ENCODE measurements around the gene FICD.

The FICD gene

DNA sequence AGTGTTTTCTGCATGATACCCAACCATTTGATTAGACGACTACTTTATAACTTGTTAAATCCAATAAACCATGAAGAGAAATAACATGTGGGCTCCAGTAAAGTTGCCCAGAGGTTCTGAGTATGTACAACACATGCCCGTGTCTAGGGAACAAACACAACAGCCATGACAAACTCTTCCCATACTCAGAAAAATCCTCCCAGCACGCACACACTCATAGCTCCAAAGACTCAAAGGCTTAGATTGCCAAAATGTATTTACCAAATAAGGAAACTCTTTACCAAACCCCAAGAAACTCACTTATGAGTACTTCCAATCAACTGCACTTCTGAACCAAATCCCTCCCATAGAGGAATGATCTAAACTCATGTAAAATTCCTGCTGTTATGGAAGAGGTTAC, 28.6 kb downstream of the FICD start:
- H3K4me2 ChIP-seq: no peak overlapping the region
- H3K27me3 ChIP-seq (ENCODE audit: insufficient read depth, low read depth): no peaks in the 10 kb centered on the region
- H2AFZ ChIP-seq (ENCODE audit: low read depth): no peak overlapping the region
- no peak overlapping the region; the same call in 1 of the 2 replicates for H3K27ac ChIP-seq
- H4K20me1 ChIP-seq (ENCODE audit: insufficient read depth): no peaks in the 10 kb centered on the region
- H3K9ac ChIP-seq: no peak overlapping the region
- peaks cover 40% of the 10 kb centered on the region for H3K4me1 ChIP-seq (ENCODE audit: low read depth, poor library complexity, severe bottlenecking)
- no peak overlapping the region for H3K4me3 ChIP-seq (IDR thresholded peaks at IDR 0.05; ENCODE audit: insufficient read depth, low read depth, low read length)
- H3K79me2 ChIP-seq (ENCODE audit: insufficient read depth, low read depth): peaks cover 31% of the 10 kb centered on the region; the same call in 1 of the 2 replicates
- no peaks in the 10 kb centered on the region; the same call in 1 of the 2 replicates for H3K36me3 ChIP-seq (ENCODE audit: insufficient read depth)
- TF ChIP-seq, protein P1, sequence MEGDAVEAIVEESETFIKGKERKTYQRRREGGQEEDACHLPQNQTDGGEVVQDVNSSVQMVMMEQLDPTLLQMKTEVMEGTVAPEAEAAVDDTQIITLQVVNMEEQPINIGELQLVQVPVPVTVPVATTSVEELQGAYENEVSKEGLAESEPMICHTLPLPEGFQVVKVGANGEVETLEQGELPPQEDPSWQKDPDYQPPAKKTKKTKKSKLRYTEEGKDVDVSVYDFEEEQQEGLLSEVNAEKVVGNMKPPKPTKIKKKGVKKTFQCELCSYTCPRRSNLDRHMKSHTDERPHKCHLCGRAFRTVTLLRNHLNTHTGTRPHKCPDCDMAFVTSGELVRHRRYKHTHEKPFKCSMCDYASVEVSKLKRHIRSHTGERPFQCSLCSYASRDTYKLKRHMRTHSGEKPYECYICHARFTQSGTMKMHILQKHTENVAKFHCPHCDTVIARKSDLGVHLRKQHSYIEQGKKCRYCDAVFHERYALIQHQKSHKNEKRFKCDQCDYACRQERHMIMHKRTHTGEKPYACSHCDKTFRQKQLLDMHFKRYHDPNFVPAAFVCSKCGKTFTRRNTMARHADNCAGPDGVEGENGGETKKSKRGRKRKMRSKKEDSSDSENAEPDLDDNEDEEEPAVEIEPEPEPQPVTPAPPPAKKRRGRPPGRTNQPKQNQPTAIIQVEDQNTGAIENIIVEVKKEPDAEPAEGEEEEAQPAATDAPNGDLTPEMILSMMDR (conservative IDR thresholded peaks at IDR 0.05; ENCODE audit: low read depth, low read length): no peak

DNA sequence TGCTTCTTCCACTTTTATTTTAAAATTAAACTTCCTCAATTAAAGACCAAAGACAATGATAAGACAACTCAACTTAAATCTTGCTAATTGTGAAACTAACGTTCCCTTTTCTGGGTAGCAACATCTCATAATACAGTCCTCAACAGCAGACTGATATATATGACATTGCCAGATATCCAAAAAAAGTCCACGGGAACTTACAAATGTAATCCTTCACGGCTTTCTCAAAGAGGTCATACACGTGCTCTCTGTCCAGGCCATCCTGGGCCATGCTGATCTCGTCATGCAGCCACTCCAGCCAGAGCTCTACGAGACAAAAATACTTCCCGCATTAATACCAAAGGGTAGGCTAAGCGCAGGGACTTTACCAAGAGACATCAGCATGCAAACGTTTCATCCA, 32.6 kb downstream of the FICD start:
- Histone ChIP-seq H3K27ac (no peak overlapping the region), H3K4me2 (no peak overlapping the region), H3K79me2 (ENCODE audit: insufficient read depth, low read depth) (peaks cover 50% of the 10 kb centered on the region), H4K20me1 (ENCODE audit: insufficient read depth) (peaks cover 6% of the 10 kb centered on the region), H3K4me3 (IDR thresholded peaks at IDR 0.05; ENCODE audit: insufficient read depth, low read depth, low read length) (no peak overlapping the region), H3K9ac (no peak overlapping the region), H3K27me3 (ENCODE audit: insufficient read depth, low read depth) (no peaks in the 10 kb centered on the region), H3K36me3 (ENCODE audit: insufficient read depth) (no peaks in the 10 kb centered on the region; the same call in 1 of the 2 replicates), H3K4me1 (ENCODE audit: low read depth, poor library complexity, severe bottlenecking) (peaks cover 44% of the 10 kb centered on the region), H2AFZ (ENCODE audit: low read depth) (no peak overlapping the region)
- TF ChIP-seq, protein P1 (conservative IDR thresholded peaks at IDR 0.05; ENCODE audit: low read depth, low read length): no peak

- no peaks in the 10 kb centered on the region; the same call in 1 of the 2 replicates for H3K36me3 ChIP-seq (ENCODE audit: insufficient read depth)
- no peak overlapping the region for H2AFZ ChIP-seq (ENCODE audit: low read depth)
- peaks cover 7% of the 10 kb centered on the region for H4K20me1 ChIP-seq (ENCODE audit: insufficient read depth)
Observed at GRCh38 chr12:108548954-108549521, 34.0 kb downstream of the FICD start.

DNA sequence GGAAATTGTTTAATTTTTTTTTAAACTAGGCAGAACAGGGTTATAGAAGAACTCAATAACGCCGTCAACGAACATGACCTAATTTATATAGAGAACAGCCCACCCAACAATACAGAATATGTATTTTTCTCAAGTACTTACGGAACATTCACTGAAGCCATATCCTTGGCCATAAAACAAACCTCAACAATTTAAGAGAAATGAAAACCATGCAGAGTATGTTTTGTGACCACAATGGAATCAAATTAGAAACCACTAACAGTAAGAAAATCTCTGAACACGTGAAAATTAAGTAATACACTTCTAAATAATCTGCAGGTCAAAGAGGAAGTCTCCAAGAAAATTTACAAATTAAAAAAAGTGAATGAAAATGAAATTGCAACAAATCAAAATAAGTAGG, 36.5 kb downstream of the FICD start:
- Histone ChIP-seq H4K20me1 (ENCODE audit: insufficient read depth) (peaks cover 7% of the 10 kb centered on the region), H2AFZ (ENCODE audit: low read depth) (no peak overlapping the region), H3K4me3 (IDR thresholded peaks at IDR 0.05; ENCODE audit: insufficient read depth, low read depth, low read length) (no peak overlapping the region), H3K79me2 (ENCODE audit: insufficient read depth, low read depth) (peaks cover 68% of the 10 kb centered on the region), H3K4me1 (ENCODE audit: low read depth, poor library complexity, severe bottlenecking) (peaks cover 31% of the 10 kb centered on the region), H3K27ac (no peak overlapping the region), H3K36me3 (ENCODE audit: insufficient read depth) (no peaks in the 10 kb centered on the region), H3K27me3 (ENCODE audit: insufficient read depth, low read depth) (no peaks in the 10 kb centered on the region), H3K4me2 (no peak overlapping the region), H3K9ac (no peak overlapping the region)
- TF ChIP-seq, protein P1 (conservative IDR thresholded peaks at IDR 0.05; ENCODE audit: low read depth, low read length): no peak

More at GRCh38 chr12:108548954-108549521, 34.0 kb downstream of the FICD start:
- TF ChIP-seq, protein P1 (conservative IDR thresholded peaks at IDR 0.05; ENCODE audit: low read depth, low read length): no peak
- H3K4me1 ChIP-seq (ENCODE audit: low read depth, poor library complexity, severe bottlenecking): peaks cover 32% of the 10 kb centered on the region
- H3K79me2 ChIP-seq (ENCODE audit: insufficient read depth, low read depth): peaks cover 50% of the 10 kb centered on the region
- H3K27ac ChIP-seq: no peak overlapping the region
- H3K4me3 ChIP-seq (IDR thresholded peaks at IDR 0.05; ENCODE audit: insufficient read depth, low read depth, low read length): no peak overlapping the region
- H3K4me2 ChIP-seq: no peak overlapping the region
- no peak overlapping the region for H3K9ac ChIP-seq
- H3K27me3 ChIP-seq (ENCODE audit: insufficient read depth, low read depth): no peaks in the 10 kb centered on the region
